Osteocyte (in vitro differentiated cells): ENCODE results near the gene MAP3K7CL. TPM values are rescaled to one million over a fixed set of nuclear protein-coding genes. Genes with fewer than 3 reads are reported as not detected.

Experiments
- DNase-seq: peaks from one replicate; pipeline ENCODE4 v3.0.0; 2021; ENCODE audit warnings: mixed read lengths; ENCODE audit not compliant: unreplicated experiment; ENCODE audit errors: extremely low spot score
- H3K27ac Mint-ChIP-seq: one replicate; pipeline ENCODE4 v1.8.0; 2021; ENCODE audit warnings: mild to moderate bottlenecking, mixed read lengths; ENCODE audit not compliant: unreplicated experiment
- H3K27me3 Mint-ChIP-seq: one replicate; pipeline ENCODE4 v1.8.0; 2021; ENCODE audit warnings: mixed read lengths; ENCODE audit not compliant: unreplicated experiment
- H3K36me3 Mint-ChIP-seq: one replicate; pipeline ENCODE4 v1.8.0; 2021; ENCODE audit warnings: mixed read lengths; ENCODE audit not compliant: unreplicated experiment
- H3K4me1 Mint-ChIP-seq: one replicate; pipeline ENCODE4 v1.8.0; 2021; ENCODE audit warnings: mixed read lengths; ENCODE audit not compliant: unreplicated experiment
- H3K4me3 Mint-ChIP-seq: one replicate; pipeline ENCODE4 v1.8.0; 2021; ENCODE audit warnings: mild to moderate bottlenecking, moderate library complexity, mixed read lengths; ENCODE audit not compliant: unreplicated experiment
- H3K9me3 Mint-ChIP-seq: one replicate; pipeline ENCODE4 v1.8.0; 2021; ENCODE audit warnings: mixed read lengths; ENCODE audit not compliant: unreplicated experiment
- CTCF ChIP-seq: fragments of 200-600 bp; sonication (generic); IDR thresholded peaks from 2 replicates; pipeline ENCODE4 v1.5.0; 2021; ENCODE audit warnings: antibody characterized with exemption, mild to moderate bottlenecking, moderate library complexity
- total RNA-seq: library from RNA; stranded (reverse); gene quantifications from 2 replicates; pipeline ENCODE4 v1.2.1, GENCODE V29; 2021

MAP3K7CL gene
- total RNA-seq, 1 donor from 2014 or later: 1.8 TPM

- H3K4me3 Mint-ChIP-seq: no peak overlapping the region
These were observed 80.8 kb downstream of the MAP3K7CL start for GRCh38 chr21:29211205-29211604.

GRCh38 chr21:29212446-29212845 is 82.0 kb downstream of the MAP3K7CL start:
- Mint-ChIP-seq H3K27ac (no peak overlapping the region), H3K9me3 (peaks cover 7% of the 10 kb centered on the region), H3K4me1 (peaks cover 28% of the 10 kb centered on the region), H3K27me3 (no peaks in the 10 kb centered on the region), H3K4me3 (no peak overlapping the region), H3K36me3 (no peaks in the 10 kb centered on the region)
- TF ChIP-seq CTCF: no peak
- DNase-seq: no peak

More at GRCh38 chr21:29211205-29211604, 80.8 kb downstream of the MAP3K7CL start:
- DNase-seq: no peak
- peaks cover 7% of the 10 kb centered on the region for H3K9me3 Mint-ChIP-seq
- no peaks in the 10 kb centered on the region for H3K36me3 Mint-ChIP-seq
- H3K27me3 Mint-ChIP-seq: no peaks in the 10 kb centered on the region
- peaks cover 21% of the 10 kb centered on the region for H3K4me1 Mint-ChIP-seq
- no peak for TF ChIP-seq CTCF
- no peak overlapping the region for H3K27ac Mint-ChIP-seq

- TF ChIP-seq CTCF: no peak
- Mint-ChIP-seq H3K27me3 (no peaks in the 10 kb centered on the region), H3K27ac (no peak overlapping the region), H3K9me3 (peaks cover 7% of the 10 kb centered on the region), H3K36me3 (no peaks in the 10 kb centered on the region), H3K4me1 (peaks cover 30% of the 10 kb centered on the region), H3K4me3 (no peak overlapping the region)
- DNase-seq: no peak
These were observed 83.3 kb downstream of the MAP3K7CL start for GRCh38 chr21:29213513-29214385.

- Mint-ChIP-seq H3K27ac (no peak overlapping the region), H3K4me3 (no peak overlapping the region), H3K36me3 (no peaks in the 10 kb centered on the region), H3K4me1 (peaks cover 39% of the 10 kb centered on the region), H3K27me3 (no peaks in the 10 kb centered on the region), H3K9me3 (peaks cover 6% of the 10 kb centered on the region)
- no peak for TF ChIP-seq CTCF
- DNase-seq: no peak
These were observed 85.3 kb downstream of the MAP3K7CL start for GRCh38 chr21:29215709-29216108.

- no peak for DNase-seq
- H3K36me3 Mint-ChIP-seq: no peaks in the 10 kb centered on the region
- no peaks in the 10 kb centered on the region for H3K27me3 Mint-ChIP-seq
- no peak for TF ChIP-seq CTCF
- H3K9me3 Mint-ChIP-seq: no peaks in the 10 kb centered on the region
- H3K4me1 Mint-ChIP-seq: peaks cover 59% of the 10 kb centered on the region
- H3K4me3 Mint-ChIP-seq: no peak overlapping the region
- peak overlapping the region; percentile 82 for H3K27ac Mint-ChIP-seq
These were observed 87.4 kb downstream of the MAP3K7CL start for GRCh38 chr21:29217818-29218291.
